Loucy (cell line): ENCODE results near the gene MFAP2.

Experiments
- H2AFZ ChIP-seq: fragments of 200-600 bp; sonication (generic); 2 replicates; pipeline ENCODE4 v1.6.0; 2016; ENCODE audit warnings: antibody characterized with exemption, mild to moderate bottlenecking, low read length, moderate library complexity
- H3F3A ChIP-seq: fragments of 200-600 bp; 2 replicates; pipeline ENCODE4 v1.6.0; 2016; ENCODE audit warnings: antibody characterized with exemption, low read depth, mild to moderate bottlenecking
- H3K27me3 ChIP-seq: fragments of 200-600 bp; sonication (generic); 2 replicates; pipeline ENCODE4 v1.6.1; 2014; ENCODE audit warnings: low read length, mild to moderate bottlenecking; ENCODE audit not compliant: insufficient read depth, poor library complexity, severe bottlenecking
- H3K36me3 ChIP-seq: fragments of 200-600 bp; sonication (generic); 2 replicates; pipeline ENCODE4 v1.6.1; 2016; ENCODE audit warnings: low read length; ENCODE audit not compliant: insufficient read depth
- H3K4me1 ChIP-seq: fragments of 200-600 bp; sonication (generic); 2 replicates; pipeline ENCODE4 v1.5.1; 2014; ENCODE audit warnings: low read length, mild to moderate bottlenecking; ENCODE audit not compliant: insufficient read depth, poor library complexity, severe bottlenecking
- H3K4me2 ChIP-seq: fragments of 200-600 bp; sonication (generic); 2 replicates; pipeline ENCODE4 v1.6.0; 2014; ENCODE audit warnings: antibody characterized with exemption, low read length, low read depth, mild to moderate bottlenecking; ENCODE audit not compliant: poor library complexity, severe bottlenecking
- H3K4me3 ChIP-seq: fragments of 200-600 bp; sonication (generic); 2 replicates; pipeline ENCODE4 v1.5.1; 2014; ENCODE audit warnings: low read length, mild to moderate bottlenecking, mixed read lengths; ENCODE audit not compliant: poor library complexity, severe bottlenecking
- H3K79me2 ChIP-seq: fragments of 200-600 bp; sonication (generic); 2 replicates; pipeline ENCODE4 v1.6.1; 2014; ENCODE audit warnings: low read length; ENCODE audit not compliant: insufficient read depth
- H3K9ac ChIP-seq: fragments of 200-600 bp; sonication (generic); 2 replicates; pipeline ENCODE4 v1.6.0; 2014; ENCODE audit warnings: mild to moderate bottlenecking, low read depth, low read length, moderate library complexity; ENCODE audit not compliant: poor library complexity, severe bottlenecking
- H3K9me2 ChIP-seq: fragments of 200-600 bp; sonication (generic); replicated peaks from 2 replicates; pipeline ENCODE4 v1.6.1; 2016; ENCODE audit warnings: low read depth, low read length, mixed read lengths
- H3K9me3 ChIP-seq: fragments of 200-600 bp; sonication (generic); 2 replicates; pipeline ENCODE4 v1.6.1; 2014; ENCODE audit warnings: mild to moderate bottlenecking, antibody characterized with exemption, low read length, low read depth; ENCODE audit not compliant: insufficient read depth
- H4K20me1 ChIP-seq: fragments of 200-600 bp; sonication (generic); 2 replicates; pipeline ENCODE4 v1.6.0; 2014; ENCODE audit warnings: antibody characterized with exemption, low read length, mild to moderate bottlenecking; ENCODE audit not compliant: insufficient read depth, poor library complexity, severe bottlenecking
- EZH2phosphoT487 ChIP-seq: fragments of 200-600 bp; IDR thresholded peaks from 2 replicates; pipeline ENCODE4 v1.6.1; 2018; ENCODE audit warnings: antibody characterized with exemption, mild to moderate bottlenecking, moderate library complexity, borderline replicate concordance
- TF ChIP-seq, protein P1 (sequence below): fragments of 200-600 bp; sonication (generic); conservative IDR thresholded peaks from 2 replicates; pipeline ENCODE4 v1.5.1; 2014; ENCODE audit warnings: mild to moderate bottlenecking, antibody characterized with exemption, low read length

MFAP2 gene

GRCh38 chr1:16960560-16961296 is 19.7 kb downstream of the MFAP2 start:
- TF ChIP-seq, protein P1, sequence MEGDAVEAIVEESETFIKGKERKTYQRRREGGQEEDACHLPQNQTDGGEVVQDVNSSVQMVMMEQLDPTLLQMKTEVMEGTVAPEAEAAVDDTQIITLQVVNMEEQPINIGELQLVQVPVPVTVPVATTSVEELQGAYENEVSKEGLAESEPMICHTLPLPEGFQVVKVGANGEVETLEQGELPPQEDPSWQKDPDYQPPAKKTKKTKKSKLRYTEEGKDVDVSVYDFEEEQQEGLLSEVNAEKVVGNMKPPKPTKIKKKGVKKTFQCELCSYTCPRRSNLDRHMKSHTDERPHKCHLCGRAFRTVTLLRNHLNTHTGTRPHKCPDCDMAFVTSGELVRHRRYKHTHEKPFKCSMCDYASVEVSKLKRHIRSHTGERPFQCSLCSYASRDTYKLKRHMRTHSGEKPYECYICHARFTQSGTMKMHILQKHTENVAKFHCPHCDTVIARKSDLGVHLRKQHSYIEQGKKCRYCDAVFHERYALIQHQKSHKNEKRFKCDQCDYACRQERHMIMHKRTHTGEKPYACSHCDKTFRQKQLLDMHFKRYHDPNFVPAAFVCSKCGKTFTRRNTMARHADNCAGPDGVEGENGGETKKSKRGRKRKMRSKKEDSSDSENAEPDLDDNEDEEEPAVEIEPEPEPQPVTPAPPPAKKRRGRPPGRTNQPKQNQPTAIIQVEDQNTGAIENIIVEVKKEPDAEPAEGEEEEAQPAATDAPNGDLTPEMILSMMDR: peak; percentile 50
- TF ChIP-seq EZH2phosphoT487: no peak

GRCh38 chr1:16958475-16958874 is 21.9 kb downstream of the MFAP2 start:
- Histone ChIP-seq H4K20me1 (no peaks in the 10 kb centered on the region), H3K4me2 (no peak overlapping the region), H3K9me3 (no peaks in the 10 kb centered on the region), H2AFZ (no peak overlapping the region), H3F3A (no peaks in the 10 kb centered on the region), H3K4me3 (no peak overlapping the region), H3K9me2 (no peaks in the 10 kb centered on the region), H3K79me2 (no peaks in the 10 kb centered on the region), H3K9ac (no peak overlapping the region), H3K4me1 (no peaks in the 10 kb centered on the region), H3K36me3 (no peaks in the 10 kb centered on the region), H3K27me3 (no peaks in the 10 kb centered on the region)
- TF ChIP-seq, protein P1: no peak
- no peak for TF ChIP-seq EZH2phosphoT487

More at GRCh38 chr1:16960560-16961296, 19.7 kb downstream of the MFAP2 start:
- no peaks in the 10 kb centered on the region for H3K27me3 ChIP-seq
- peak overlapping the region; percentile 89; the same call in 1 of the 2 replicates for H2AFZ ChIP-seq
- H3K4me3 ChIP-seq: peak overlapping the region; percentile 58
- peak overlapping the region; percentile 11 for H3K9ac ChIP-seq
- no peaks in the 10 kb centered on the region for H3K9me2 ChIP-seq
- no peaks in the 10 kb centered on the region for H3K36me3 ChIP-seq
- H4K20me1 ChIP-seq: no peaks in the 10 kb centered on the region
- H3K4me1 ChIP-seq: no peaks in the 10 kb centered on the region
- H3K9me3 ChIP-seq: no peaks in the 10 kb centered on the region
- no peaks in the 10 kb centered on the region for H3F3A ChIP-seq
- H3K79me2 ChIP-seq: no peaks in the 10 kb centered on the region
- H3K4me2 ChIP-seq: peak overlapping the region; percentile 51

GRCh38 chr1:16957731-16958130 is 22.7 kb downstream of the MFAP2 start:
- Histone ChIP-seq H3K4me2 (no peak overlapping the region), H3K27me3 (no peaks in the 10 kb centered on the region), H3K9me3 (no peaks in the 10 kb centered on the region), H3F3A (no peaks in the 10 kb centered on the region), H3K9ac (no peak overlapping the region), H3K9me2 (no peaks in the 10 kb centered on the region), H3K4me1 (no peaks in the 10 kb centered on the region), H2AFZ (no peak overlapping the region), H3K79me2 (no peaks in the 10 kb centered on the region), H3K36me3 (no peaks in the 10 kb centered on the region), H3K4me3 (no peak overlapping the region), H4K20me1 (no peaks in the 10 kb centered on the region)
- no peak for TF ChIP-seq EZH2phosphoT487
- TF ChIP-seq, protein P1: no peak
